HUES48 (cell line): ENCODE data around the gene STK31.
"Not testable (repeated sequence)": the region's sequence is repeated elsewhere in the genome, so short reads cannot be mapped to it uniquely, and the experiment has no call there.

Source experiments
- H3K27ac ChIP-seq: one replicate; pipeline ENCODE4 v1.7.0; 2013; ENCODE audit warnings: low read depth, low read length, inconsistent platforms
- H3K27me3 ChIP-seq: 2 replicates; pipeline ENCODE4 v1.6.1; 2013; ENCODE audit warnings: mild to moderate bottlenecking, low read length; ENCODE audit not compliant: control insufficient read depth, insufficient read depth
- H3K36me3 ChIP-seq: 2 replicates; pipeline ENCODE4 v1.6.1; 2013; ENCODE audit warnings: low read length; ENCODE audit not compliant: control insufficient read depth, insufficient read depth
- H3K4me1 ChIP-seq: 2 replicates; pipeline ENCODE4 v1.6.1; 2013; ENCODE audit warnings: mild to moderate bottlenecking, low read length; ENCODE audit not compliant: control insufficient read depth, insufficient read depth
- H3K4me3 ChIP-seq: 2 replicates; pipeline ENCODE4 v1.5.1; 2013; ENCODE audit warnings: mild to moderate bottlenecking, low read depth, low read length
- H3K9ac ChIP-seq: 2 replicates; pipeline ENCODE4 v1.6.1; 2013; ENCODE audit warnings: mild to moderate bottlenecking, low read depth, low read length, moderate library complexity
- H3K9me3 ChIP-seq: 2 replicates; pipeline ENCODE4 v1.6.1; 2013; ENCODE audit warnings: low read length; ENCODE audit not compliant: control insufficient read depth, insufficient read depth

The STK31 gene

GRCh38 chr7:23758839-23759238 lies 48.8 kb downstream of the STK31 start:
- not testable (repeated sequence) for H3K4me1 ChIP-seq, H3K9ac ChIP-seq, H3K4me3 ChIP-seq, H3K27ac ChIP-seq, H3K9me3 ChIP-seq, H3K27me3 ChIP-seq, H3K36me3 ChIP-seq

- Histone ChIP-seq H3K27me3 (no peaks in the 10 kb centered on the region), H3K27ac (no peak overlapping the region), H3K9ac (no peak overlapping the region), H3K36me3 (no peaks in the 10 kb centered on the region), H3K4me3 (no peak overlapping the region), H3K9me3 (no peaks in the 10 kb centered on the region), H3K4me1 (no peaks in the 10 kb centered on the region)
Measured at GRCh38 chr7:23759671-23760391, 49.8 kb downstream of the STK31 start.

- no peak overlapping the region for H3K4me3 ChIP-seq
- no peaks in the 10 kb centered on the region for H3K27me3 ChIP-seq
- no peaks in the 10 kb centered on the region for H3K9me3 ChIP-seq
- H3K9ac ChIP-seq = no peak overlapping the region
- no peak overlapping the region for H3K27ac ChIP-seq
- no peaks in the 10 kb centered on the region for H3K36me3 ChIP-seq
- H3K4me1 ChIP-seq = no peaks in the 10 kb centered on the region
Measured at GRCh38 chr7:23765943-23766342, 55.9 kb downstream of the STK31 start.

- no peak overlapping the region for H3K9ac ChIP-seq
- H3K9me3 ChIP-seq = no peaks in the 10 kb centered on the region
- no peak overlapping the region for H3K27ac ChIP-seq
- peaks cover 7% of the 10 kb centered on the region for H3K4me1 ChIP-seq
- no peak overlapping the region for H3K4me3 ChIP-seq
- H3K36me3 ChIP-seq = no peaks in the 10 kb centered on the region
- H3K27me3 ChIP-seq = no peaks in the 10 kb centered on the region
Measured at GRCh38 chr7:23767514-23767913, 57.5 kb downstream of the STK31 start.

- Histone ChIP-seq H3K9ac (no peak overlapping the region), H3K4me1 (peaks cover 7% of the 10 kb centered on the region), H3K4me3 (no peak overlapping the region), H3K27me3 (no peaks in the 10 kb centered on the region), H3K27ac (no peak overlapping the region), H3K36me3 (no peaks in the 10 kb centered on the region), H3K9me3 (no peaks in the 10 kb centered on the region)
Measured at GRCh38 chr7:23768022-23768421, 58.0 kb downstream of the STK31 start.

GRCh38 chr7:23779185-23779800 lies 69.3 kb downstream of the STK31 start:
- H3K36me3 ChIP-seq, H3K4me3 ChIP-seq, H3K9me3 ChIP-seq, H3K9ac ChIP-seq, H3K4me1 ChIP-seq, H3K27me3 ChIP-seq, H3K27ac ChIP-seq: not testable (repeated sequence)

- Histone ChIP-seq H3K9ac (no peak overlapping the region), H3K27me3 (no peaks in the 10 kb centered on the region), H3K27ac (no peak overlapping the region), H3K4me3 (no peak overlapping the region), H3K4me1 (no peaks in the 10 kb centered on the region), H3K36me3 (no peaks in the 10 kb centered on the region), H3K9me3 (peaks cover 4% of the 10 kb centered on the region; the same call in 1 of the 2 replicates)
Measured at GRCh38 chr7:23783115-23783514, 73.1 kb downstream of the STK31 start.

GRCh38 chr7:23787272-23787671 lies 77.3 kb downstream of the STK31 start:
- H3K36me3 ChIP-seq = no peaks in the 10 kb centered on the region

GRCh38 chr7:23788843-23789242 lies 78.8 kb downstream of the STK31 start:
- Histone ChIP-seq H3K27me3 (no peaks in the 10 kb centered on the region), H3K36me3 (no peaks in the 10 kb centered on the region), H3K4me1 (no peaks in the 10 kb centered on the region), H3K9ac (no peak overlapping the region), H3K27ac (no peak overlapping the region), H3K4me3 (no peak overlapping the region), H3K9me3 (peaks cover 3% of the 10 kb centered on the region; the same call in 1 of the 2 replicates)

More at GRCh38 chr7:23787272-23787671, 77.3 kb downstream of the STK31 start:
- H3K27me3 ChIP-seq = no peaks in the 10 kb centered on the region
- H3K4me1 ChIP-seq = no peaks in the 10 kb centered on the region
- no peak overlapping the region for H3K27ac ChIP-seq
- no peak overlapping the region for H3K4me3 ChIP-seq
- no peak overlapping the region for H3K9ac ChIP-seq
- no peaks in the 10 kb centered on the region for H3K9me3 ChIP-seq

GRCh38 chr7:23791721-23792120 lies 81.7 kb downstream of the STK31 start:
- no peak overlapping the region for H3K4me3 ChIP-seq
- no peaks in the 10 kb centered on the region for H3K27me3 ChIP-seq
- no peaks in the 10 kb centered on the region for H3K36me3 ChIP-seq
- no peaks in the 10 kb centered on the region for H3K4me1 ChIP-seq
- peaks cover 25% of the 10 kb centered on the region for H3K9me3 ChIP-seq
- H3K27ac ChIP-seq = no peak overlapping the region
- no peak overlapping the region for H3K9ac ChIP-seq

- Histone ChIP-seq H3K27me3 (no peaks in the 10 kb centered on the region), H3K4me3 (no peak overlapping the region), H3K27ac (no peak overlapping the region), H3K4me1 (peaks cover 10% of the 10 kb centered on the region), H3K9me3 (no peaks in the 10 kb centered on the region), H3K36me3 (no peaks in the 10 kb centered on the region), H3K9ac (no peak overlapping the region)
Measured at GRCh38 chr7:23802720-23803397, 92.8 kb downstream of the STK31 start.
